Measurements from ENCODE around the gene CCDC116. TPM values are rescaled to one million over a fixed set of nuclear protein-coding genes. Genes with fewer than 3 reads are reported as not detected.

Gene CCDC116
- polyA plus RNA-seq, 10 donors = 0.19 to 0.71 (median 0.39) TPM

- no peak for DNase-seq
Observed at GRCh38 chr22:21679383-21679782, 46.8 kb downstream of the CCDC116 start.

- DNase-seq = no peak
Observed at GRCh38 chr22:21680830-21681565, 48.4 kb downstream of the CCDC116 start.

GRCh38 chr22:21681566-21682370 lies 49.2 kb downstream of the CCDC116 start:
- DNase-seq = no peak

DNA sequence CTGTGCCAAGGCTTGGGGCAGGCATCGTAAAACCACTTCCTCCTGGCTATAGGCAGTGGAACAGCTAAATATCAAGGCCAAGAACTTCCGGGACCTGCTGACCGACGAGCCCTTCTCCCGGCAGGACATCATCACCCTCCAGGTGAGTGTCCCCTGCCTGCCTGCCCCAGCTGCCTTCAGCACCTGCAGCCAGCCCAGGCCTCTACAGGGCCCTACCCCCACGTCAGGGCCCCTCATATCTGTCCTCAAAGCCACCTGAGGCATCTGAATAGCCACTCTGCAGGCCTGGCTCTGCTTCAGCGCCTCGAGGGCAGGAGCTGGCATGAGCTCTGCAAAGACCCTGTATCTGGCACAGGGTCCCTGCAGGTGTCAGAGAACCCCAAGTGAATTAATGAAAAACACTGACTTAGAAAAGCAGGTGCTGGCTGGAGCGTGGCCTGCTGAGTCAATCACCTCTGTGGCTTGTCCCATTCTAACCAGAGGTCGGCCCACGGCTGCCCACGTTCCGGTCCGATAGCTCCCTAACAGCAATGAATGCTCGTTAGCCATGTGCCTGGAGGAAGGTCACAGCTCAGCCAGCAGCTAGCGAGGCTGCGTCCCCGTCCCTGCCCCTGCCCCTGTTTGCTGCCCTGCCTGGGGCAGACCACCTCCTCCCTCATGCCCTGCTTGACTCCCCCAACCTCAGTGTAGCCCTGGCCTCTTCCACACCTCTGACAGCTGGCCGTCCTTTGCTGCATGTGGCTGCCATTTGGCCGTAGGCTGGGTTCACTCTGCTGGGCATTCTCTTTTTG lies 50.0 kb downstream of the CCDC116 start:
- no peak for DNase-seq

DNA sequence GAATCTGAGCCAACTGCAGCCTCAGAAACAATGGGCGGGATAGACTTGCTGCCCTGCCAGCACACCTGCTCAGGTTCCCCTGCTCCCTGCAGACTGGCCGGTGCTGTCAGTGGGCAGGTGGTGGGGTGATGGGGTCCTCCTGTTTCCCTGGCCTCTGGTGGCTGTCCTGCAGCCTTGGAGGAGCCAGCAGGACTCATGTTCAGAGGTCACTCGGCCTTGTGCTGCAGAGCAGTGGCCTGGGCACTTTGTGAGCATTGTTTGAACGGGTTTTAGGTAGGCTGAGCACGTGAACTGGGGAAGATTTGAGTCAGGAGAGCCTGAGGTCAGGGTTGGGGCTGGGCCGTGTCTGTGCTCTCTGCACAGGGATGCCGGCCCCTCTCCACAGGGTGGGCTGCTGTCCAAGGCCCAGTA lies 50.8 kb downstream of the CCDC116 start:
- no peak for DNase-seq

GRCh38 chr22:21684492-21685163 lies 52.1 kb downstream of the CCDC116 start:
- DNase-seq = no peak

DNA sequence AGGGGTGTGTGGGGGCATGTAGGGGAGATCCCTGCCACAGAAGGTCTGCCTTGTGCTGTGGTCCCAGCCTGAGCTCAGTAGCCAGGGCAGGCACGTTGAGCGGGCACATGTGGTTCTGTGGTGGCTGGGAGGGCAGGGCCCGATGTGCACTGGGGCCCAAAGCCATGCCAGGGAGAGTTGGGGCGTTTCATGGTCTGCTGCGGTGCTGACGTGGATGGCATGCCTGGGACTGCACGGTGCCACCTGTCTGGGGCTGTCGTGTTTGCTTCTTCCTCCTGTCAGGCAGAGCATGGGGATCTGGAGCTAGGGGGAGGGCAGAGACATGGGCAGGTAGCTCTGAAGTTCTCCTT lies 52.6 kb downstream of the CCDC116 start:
- no peak for DNase-seq

DNA sequence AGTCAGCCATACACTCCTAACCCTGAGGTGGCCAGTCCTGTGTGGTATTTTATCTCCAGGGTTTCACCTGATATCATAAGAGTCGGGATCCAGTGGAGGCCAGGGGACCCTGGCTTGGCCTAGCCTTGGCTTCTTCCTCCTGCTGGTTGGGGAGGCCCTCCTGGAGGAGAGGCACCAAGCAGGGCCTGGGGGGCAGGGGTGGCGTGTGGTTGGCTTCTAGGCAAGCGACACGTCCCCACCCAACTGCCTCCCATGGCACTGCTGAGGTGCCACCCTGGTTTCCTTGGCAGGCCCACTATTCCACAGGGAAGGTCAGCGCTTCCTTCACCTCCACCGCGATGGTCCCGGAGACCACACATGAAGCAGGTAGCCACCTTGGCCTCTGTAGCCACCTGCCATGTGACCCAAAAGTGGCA lies 53.6 kb downstream of the CCDC116 start:
- DNase-seq = no peak

Other genes with a start within 250 kb of the CCDC116 start
- not detected for gene RIMBP3B, start 249.0 kb upstream of the CCDC116 start, polyA plus RNA-seq (ENCODE audit: insufficient read length in 10 of 10)
- gene HIC2, start 215.4 kb upstream of the CCDC116 start, polyA plus RNA-seq (ENCODE audit: insufficient read length in 10 of 10) = 1 to 10 TPM; 3.1 to 8.8 (median 4.5) TPM
- gene TMEM191C, start 165.4 kb upstream of the CCDC116 start, polyA plus RNA-seq (ENCODE audit: insufficient read length in 10 of 10) = under 1 TPM; 0.17 to 0.66 (median 0.37) TPM
- under 1 TPM; 0.24 to 0.88 (median 0.40) TPM for gene RIMBP3C, start 81.3 kb upstream of the CCDC116 start, polyA plus RNA-seq (ENCODE audit: insufficient read length in 10 of 10)
- gene UBE2L3, start 65.0 kb upstream of the CCDC116 start, polyA plus RNA-seq (ENCODE audit: insufficient read length in 10 of 10) = 10 to 100 TPM; 37.1 to 45.5 (median 39.5) TPM
- 1 to 10 TPM; 2.7 to 5.6 (median 4.0) TPM for gene YDJC, start 2.7 kb upstream of the CCDC116 start, polyA plus RNA-seq (ENCODE audit: insufficient read length in 10 of 10)
- 10 to 100 TPM in 3 of 10 donors, 1 to 10 TPM in 7; 4.9 to 13.8 (median 7.4) TPM for gene SDF2L1, start 9.5 kb downstream of the CCDC116 start, polyA plus RNA-seq (ENCODE audit: insufficient read length in 10 of 10)
- gene PPIL2, start 33.3 kb downstream of the CCDC116 start, polyA plus RNA-seq (ENCODE audit: insufficient read length in 10 of 10) = 10 to 100 TPM; 25.9 to 35.3 (median 27.8) TPM
- gene YPEL1, start 103.0 kb downstream of the CCDC116 start, polyA plus RNA-seq (ENCODE audit: insufficient read length in 10 of 10) = 10 to 100 TPM; 10.0 to 21.6 (median 14.9) TPM
- 100 to 1,000 TPM; 108 to 160 (median 122) TPM for gene MAPK1, start 234.9 kb downstream of the CCDC116 start, polyA plus RNA-seq (ENCODE audit: insufficient read length in 10 of 10)